ENCODE measurements around the gene PUSL1.
A peak's percentile ranks its signal among the peaks of the same experiment; 100 is the strongest.

PUSL1 gene

DNA sequence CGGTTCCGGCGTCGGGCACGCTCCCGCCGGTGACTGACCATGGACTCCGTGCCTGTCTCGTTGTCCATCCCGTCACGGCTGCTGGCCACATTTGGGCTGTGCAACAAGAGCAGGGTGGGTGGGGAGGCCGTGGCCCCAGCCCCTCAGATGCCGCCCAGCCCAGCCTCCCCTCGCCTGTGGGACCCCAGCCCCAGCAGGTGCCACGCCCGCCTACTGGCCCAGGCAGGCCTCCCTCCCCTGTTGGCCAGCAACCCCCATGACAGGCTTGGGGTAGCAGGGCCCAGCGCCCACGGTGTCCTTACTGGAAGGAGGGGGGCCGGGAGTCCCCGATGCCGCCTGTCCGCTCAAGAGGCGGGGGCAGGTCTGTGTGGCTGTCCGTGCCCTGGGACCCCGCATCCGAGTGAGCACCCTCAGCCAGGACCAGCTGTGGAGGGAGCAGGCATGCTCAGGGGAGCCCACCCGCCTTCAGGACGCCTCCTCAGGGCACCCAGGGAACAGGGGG lies 33.7 kb downstream of the PUSL1 start:
- DNase-seq = no peak

DNA sequence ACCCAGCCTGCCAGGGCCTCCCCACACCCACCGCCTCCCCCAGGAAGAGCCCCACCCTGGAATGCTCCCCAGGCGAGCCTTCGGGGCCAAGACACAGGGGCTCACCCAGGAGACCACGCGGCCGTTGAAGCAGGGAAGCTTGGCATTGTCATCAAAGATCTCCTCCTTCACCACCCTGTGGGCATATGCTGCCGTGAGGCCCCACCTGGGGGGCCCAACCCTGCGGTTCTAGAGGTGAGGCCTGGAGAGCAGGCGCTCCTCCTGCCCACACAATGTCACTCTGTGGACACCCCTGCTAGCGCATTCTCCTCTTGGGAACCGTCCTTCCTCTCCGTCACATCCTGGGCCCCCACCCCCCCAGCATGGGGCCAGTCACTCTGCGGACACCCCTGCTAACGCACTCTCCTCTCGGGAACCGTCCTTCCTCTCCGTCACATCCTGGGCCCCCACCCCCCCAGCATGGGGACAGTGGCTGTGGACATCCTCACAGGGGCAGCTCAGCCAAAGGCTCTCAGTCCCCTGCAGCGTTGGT lies 34.3 kb downstream of the PUSL1 start:
- DNase-seq = no peak

DNA sequence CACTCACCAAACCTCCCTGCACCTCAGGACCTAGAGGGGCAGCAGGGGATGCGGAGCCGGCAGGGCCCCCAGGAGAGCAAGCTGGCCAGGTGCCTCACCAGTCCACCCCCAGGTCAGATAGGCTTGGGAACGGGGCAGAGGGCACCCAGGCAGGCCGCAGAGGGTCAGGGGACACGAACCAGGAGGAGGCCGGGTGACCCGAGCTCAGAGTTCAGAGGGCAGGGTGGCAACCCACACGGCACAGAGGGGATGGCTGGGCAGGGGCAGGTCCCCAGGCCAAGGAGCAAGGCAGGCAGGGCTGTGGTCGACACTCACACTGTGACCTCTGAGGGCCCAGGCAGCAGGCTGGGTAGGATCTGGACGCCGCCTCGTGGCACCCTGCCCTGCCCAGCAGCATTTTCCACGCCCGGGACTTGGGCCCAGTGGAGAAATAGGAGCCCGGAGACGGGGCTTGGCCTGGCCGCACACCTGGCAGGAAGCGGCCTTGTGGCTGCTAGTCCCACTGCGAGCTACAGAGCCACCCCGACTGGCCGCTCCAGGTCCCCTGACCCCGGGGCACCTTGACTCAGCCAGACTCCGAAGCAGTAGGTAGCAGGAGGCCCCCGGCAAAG lies 35.5 kb downstream of the PUSL1 start:
- DNase-seq = no peak

DNA sequence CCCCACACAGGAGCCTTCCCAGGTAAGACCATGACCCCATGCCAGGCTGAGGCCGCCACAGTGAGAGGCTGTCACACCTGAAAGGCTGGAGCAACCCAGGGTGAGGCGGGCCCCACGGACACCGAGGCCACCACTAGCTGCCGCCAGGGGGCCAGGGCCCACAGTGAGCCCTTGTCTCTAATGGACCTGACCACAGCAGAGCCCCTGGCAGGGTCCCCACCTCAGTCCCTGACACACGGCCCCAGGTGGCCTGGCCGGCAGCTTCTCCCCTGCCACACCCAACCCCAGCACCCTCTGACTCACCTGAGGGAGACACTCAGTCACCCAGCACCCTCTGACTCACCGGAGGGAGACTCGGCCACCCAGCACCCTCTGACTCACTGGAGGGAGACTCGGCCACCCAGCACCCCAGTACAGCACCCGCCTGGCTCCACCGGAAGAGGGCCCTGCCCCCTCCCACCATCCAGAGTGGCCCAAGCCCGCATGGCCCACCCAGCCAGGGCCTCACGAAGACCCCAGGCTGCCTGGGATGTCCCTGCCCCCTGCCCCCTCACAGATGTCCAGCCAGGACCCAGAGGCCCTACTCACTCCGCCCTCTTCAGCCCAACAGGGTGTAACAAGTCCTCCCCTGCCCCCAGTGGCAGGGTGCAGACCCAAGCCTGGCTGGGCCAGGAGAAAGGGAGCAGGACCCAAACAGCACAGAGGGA lies 36.4 kb downstream of the PUSL1 start:
- no peak for DNase-seq

DNA sequence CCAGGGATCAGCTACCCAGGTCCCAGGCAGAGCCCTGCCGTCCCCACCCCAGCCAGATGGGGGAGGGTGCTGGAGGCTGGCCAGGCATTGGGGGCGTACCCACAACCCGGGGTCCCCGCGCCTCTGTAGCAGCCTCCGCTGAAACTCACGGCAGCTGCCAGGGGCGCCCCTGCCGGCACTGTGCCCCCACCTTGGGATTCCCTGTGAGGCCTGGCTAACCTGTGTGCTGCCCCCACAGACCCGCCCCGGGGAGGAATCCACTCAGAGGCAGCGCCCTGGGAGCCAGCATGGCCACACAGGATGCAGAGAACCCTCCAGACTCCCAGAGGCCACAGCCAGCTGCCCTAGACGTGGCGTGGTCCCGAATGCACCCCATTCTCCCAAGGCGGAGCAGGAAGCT lies 37.0 kb downstream of the PUSL1 start:
- no peak for DNase-seq

DNA sequence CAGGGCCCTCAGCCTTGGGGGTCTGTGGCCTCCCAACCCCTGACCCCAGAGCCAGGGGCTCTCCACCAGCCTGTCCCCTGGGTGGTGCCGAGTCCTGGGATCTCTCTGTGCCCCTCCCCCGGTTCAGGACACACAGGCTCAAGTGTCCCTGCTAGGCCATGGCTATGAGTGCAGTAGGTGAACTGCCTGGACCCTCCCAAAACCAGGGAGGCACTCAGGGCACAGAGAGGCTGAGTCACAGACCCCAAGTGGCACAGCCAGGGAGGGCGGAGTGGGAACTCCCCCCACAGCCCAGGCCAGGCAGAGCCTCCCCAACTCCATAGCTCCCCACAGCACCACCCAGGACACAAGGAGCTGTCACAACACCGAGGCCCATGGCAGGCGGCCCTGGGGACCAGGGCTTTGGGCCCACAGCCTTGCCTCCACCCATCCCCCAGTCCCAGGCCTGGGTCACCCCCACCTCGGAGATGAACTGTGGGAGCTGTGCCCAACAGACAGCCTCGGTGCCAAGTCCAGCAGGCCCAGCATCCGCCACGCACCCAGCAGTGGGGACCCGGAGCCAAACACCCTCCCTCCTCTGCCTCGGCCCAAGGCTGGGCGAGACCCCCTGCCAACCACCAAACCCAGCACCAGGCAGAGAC lies 37.6 kb downstream of the PUSL1 start:
- no peak for DNase-seq

DNA sequence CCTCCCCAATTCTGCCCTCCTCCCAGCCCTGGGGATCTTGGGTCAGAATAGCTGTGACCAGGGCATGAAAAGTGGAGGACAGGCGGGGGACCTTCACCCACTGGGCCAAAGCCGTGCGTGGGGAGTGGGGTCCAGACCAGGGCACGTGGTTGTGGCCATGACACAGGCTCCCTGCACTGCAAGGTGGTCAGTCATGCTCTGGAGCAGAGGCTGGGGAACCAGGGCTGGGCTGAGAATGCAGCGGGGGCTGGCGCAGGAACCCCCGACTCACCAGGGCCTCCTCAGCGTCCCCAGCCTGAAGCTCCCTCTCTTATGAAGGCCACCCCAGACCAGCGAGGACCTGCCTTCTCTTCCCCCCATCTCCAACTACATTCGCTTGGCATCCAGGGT lies 38.1 kb downstream of the PUSL1 start:
- DNase-seq = no peak

DNA sequence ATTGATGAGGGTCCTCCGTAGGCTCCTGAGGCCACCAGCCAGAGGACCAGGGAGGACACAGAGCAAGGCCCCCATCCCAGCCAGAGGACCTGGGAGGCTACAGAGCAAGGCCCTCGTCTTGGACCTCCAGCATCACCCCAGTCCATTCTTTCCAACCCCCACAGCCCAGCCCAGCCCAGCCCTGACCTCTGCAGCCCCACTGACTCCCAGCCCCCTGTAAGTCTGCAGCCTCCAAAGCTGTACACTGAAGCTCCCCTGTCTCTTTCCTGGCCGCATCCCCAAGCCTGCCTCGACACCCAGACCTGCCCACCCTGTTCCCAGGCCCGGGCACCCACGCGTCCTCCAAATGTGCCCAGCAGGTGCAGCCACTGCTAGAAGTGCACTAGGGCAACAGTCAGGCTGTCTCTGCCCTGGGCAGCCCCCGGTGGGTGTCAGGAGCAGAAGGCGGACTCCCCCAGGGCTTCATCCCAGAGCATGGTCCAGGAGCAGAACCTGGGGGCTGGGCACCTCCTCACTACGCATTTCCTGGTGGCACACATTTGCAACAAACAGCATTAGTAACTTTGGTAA lies 38.7 kb downstream of the PUSL1 start:
- no peak for DNase-seq

DNA sequence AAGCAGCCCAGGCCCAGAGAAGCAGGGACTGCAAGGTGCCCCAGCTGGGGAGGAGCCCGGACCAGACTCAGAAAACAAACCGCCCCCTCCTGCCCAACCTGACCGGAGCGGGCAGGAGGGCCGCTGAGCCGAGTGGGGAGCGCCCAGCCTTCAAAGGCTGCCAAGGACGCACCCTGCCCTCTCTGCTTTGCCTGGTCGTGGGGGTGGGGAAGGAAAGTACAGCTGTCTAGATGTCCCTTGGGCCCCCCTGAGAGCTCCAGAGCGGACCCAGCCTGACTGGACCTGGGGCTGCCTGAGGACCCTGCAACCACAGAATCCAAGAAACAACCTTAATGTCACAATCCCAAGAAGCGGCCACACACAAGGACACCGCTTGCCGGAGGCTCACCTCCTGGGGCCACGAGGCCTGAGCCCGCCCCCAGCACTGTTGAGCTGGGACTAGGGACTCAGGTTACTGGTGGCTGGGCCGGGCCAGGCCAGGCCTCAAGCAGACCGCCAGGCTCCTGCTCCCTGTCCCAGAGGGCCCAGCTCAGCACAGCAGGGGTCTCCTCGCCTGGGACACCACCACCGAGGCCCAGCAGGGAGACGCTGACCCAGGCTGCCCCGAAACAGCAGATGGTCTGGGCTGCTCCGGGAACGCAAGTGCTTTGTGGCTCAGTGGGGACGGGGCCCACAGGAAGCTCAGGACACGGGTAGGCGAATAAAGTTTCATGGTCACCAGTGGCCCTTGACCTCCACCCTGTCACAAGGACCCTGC lies 39.4 kb downstream of the PUSL1 start:
- no peak for DNase-seq

DNA sequence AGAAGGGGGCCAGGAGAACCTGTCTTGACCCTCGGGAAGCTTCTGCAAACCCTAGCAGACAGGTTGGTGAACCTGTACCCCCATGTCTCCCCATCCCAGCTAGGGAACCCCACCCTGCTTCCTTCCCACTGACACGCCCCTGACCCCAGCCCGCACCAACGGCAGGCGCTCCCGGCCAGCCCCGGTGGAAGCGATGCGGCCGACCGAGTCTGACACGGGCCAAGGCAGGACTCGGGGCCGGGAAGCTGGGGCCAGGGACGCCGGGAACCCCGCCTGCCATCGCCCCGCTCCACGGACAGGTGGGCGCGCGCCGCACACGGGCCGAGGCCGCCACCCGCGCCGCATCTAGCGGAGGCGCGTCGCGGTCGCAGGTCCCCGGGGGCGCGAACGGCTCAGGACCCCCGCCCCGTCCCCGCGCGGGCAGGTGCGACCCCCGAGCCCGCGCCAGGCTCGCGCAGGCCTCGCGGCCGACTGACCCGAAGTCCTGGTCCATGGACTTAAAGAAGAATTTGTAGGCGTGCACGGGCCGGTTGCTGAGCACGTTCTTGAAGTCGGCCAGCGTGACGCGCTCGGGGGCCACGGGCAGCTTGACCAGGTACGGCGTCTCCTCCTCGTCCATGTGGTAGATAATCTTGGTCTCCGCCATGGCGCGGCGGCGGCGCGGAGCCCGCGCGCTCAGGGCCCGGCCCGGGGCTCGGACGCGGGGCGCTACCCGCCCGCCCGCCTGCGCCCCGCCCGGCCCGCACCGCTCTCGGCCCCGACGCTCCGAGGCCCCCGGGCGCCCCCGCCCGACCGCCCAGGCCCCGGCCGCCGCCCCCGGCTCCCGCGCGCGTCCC lies 40.2 kb downstream of the PUSL1 start:
- no peak for DNase-seq

DNA sequence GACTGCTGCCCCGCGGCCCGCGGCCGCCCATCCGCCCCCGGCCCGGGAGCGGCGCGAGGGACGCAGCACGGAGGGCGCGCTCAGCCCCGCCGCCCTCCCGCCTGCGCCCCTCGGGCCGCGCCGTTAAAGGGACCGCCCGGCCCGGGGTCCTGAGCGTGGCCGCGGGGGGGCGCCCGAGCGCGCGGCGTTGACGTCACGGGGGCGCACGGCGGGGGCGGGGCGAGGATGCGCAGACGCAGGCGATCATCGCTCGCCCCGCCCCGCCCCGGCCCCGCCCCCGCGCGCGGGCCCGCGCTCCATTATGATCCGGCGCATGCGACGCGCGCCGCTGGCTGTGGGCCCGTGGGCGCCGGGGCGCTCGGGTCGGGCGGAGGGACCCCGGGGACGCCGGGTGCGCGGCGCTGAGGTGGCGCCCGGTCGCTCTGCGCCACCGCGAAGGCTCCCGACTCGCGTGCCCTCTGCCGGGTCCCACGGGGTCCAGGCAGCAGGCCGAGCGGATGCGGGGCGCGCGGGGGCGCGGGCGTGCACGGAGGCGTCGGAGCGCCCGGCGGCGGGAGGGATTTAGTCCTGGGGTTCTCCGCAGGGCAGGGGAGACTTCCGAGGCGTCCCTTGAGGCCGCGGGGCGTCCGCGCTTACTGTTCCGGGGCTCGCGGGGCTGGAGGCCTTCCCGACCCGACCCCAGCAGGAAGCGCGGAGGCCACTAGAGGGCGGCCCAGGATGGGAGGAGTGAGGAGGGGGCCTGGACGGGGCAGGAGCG lies 41.0 kb downstream of the PUSL1 start, which contains the start of gene DVL1:
Gene DVL1, minus strand, starts transcription at position 163 of the 757 bp plus-strand sequence. CDS start 353 bp downstream, outside the sequence.
- peak; percentile 32 for DNase-seq

DNA sequence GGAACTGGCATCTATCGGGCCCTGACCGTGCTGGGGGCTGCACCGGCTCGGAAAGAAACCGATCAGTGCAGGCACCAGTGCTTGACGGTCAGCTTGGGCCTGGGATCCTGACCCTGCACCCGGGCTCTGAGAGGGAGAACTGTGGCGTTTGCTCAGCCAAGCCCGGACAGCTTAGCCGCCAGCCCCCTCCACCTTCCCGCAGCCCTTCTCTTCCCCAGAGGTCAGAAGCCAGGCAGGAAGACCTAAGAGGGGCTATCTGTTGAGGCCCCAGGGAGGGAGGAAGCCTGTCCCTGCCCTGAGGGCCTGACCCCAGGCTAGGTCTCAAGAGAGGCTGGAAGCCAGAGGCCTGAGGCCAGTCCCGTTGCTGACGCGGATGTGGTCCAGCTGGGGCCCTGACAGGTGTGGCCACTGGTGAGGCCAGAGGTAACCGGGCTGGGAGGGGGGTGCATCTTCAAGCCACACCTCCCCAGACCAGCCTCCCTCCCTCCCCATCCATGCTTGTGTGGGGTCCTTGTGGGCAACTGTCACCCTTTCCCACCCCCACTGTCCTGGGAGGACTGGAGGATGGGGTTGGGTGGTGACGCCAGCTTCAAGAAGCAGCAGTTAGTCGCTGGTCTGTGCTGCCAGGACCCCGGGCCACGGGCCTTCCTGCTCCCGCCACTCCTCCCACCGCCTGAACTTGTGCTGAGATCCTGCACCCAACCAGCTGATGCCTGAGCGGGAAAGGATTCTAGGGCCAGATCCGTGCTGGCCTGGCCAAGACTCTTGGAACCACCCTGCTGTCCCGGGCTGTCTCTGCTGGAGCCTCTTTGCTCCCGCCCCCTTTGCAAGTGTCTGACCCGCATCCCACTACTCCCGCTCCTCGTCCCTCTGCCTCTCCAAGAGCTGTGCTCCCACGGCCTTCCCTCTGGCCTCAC lies 43.4 kb downstream of the PUSL1 start:
- no peak for DNase-seq

DNA sequence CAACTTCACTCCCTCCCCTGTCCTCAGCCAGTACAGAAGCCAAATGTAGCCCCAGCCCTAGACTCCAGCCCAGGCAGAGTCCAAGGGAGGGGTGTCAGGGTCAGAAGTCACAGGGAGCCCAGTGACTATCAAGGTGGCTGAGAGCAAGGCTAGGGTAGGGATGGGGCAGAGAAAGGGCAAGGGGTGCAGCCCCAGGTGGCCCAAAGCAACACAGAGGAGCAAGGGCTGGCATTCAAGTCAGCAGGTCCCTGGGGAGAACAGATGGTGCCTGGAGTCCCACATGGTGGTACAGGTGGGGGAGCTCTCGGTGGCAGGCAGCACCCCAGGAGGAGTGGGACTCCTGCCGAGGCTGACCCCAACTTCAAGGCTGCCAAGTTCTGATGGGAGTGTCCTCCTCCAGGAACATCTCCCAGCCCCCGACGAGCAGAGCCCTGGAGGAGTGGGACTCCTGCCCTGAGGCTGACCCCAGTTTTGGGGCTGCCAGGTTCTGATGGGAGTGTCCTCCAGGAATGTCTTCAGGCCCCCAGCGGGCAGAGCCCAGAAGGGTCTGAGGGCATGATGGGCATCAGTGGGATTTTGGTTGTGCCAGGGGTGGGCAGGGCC lies 44.5 kb downstream of the PUSL1 start:
- DNase-seq = no peak

DNA sequence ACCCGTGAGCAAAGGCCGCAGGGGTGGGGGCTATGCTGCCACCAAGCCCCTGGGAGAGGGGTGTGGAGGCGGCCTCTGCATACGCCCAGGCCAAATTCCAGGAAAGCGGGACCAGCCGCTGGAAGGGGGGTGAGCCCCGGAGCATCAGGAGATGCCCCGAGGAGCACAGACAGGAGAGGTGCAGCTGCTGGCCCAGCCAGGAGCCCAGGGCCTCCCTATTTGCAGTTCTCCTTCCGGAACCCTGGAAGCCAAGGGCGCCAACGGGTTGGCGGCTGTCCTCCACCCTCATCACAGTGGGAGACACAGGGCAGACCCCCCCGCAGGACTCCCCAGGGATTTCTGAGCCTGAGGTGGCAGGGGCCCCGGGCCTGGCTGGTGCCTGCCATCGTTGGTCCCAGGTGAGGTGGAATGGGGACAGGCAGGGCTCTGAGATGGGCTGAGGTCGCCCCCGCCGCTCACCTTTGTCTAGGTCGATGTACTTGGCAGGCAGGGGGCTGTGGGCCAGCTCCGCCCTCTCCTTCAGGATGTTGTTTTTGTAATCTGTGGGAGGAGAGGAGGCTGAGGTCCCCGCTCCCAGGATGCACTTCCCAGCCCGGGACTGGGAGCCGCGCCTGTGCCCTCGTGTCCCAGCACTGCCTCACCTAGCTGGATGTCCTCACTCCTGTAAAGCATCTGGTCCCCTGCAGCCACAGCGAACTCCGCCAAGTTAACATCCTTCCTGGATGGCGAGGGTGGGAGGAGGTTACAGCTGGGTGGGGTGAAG lies 45.2 kb downstream of the PUSL1 start:
- no peak for DNase-seq

DNA sequence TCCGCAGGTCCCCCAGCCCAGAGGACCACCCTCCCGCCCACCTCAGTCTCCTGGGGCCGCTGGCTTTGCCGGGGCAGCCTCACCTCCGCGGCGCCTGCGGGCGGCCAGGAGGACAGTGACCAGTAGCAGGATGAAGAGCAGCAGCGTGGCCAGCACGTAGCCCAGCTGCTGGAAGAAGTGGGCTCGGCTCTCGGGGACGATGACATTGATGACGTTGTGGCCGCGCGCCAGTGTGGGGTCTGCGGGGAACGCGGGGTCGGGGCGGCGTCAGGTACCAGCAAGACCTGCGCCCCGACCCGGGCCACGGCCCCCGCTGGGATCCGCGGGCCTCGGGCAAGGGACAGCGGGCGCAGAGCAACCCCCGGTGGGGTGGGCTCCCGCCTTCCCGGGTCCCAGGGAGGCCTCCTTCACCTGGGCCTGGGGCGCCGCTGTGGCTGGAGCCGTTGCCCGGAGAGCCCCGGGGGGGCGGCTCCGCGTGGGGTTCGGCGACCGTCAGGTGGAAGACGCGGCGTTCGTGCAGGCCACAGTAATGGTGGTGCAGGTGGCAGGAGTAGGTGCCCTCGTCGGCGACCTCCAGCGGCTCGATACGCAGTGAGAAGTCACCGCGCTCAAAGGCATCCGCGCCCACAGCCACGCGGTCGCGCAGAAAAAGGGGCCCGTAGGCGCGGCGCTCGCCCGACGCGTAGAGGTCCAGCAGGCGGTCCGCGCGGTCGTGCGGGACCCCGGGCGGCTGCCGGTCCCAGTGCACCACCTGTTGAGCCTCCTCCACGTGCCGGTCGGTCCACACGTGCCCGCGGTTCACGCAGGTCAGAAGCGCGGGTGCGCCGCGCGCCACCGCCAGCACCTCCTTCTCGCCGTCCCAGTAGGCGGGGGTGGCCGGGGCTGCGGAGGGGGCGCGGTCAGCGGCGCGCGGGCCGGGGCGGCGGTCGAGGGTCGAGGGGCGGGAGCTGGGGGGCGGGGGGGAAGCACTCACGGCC lies 46.2 kb downstream of the PUSL1 start:
- DNase-seq = no peak

DNA sequence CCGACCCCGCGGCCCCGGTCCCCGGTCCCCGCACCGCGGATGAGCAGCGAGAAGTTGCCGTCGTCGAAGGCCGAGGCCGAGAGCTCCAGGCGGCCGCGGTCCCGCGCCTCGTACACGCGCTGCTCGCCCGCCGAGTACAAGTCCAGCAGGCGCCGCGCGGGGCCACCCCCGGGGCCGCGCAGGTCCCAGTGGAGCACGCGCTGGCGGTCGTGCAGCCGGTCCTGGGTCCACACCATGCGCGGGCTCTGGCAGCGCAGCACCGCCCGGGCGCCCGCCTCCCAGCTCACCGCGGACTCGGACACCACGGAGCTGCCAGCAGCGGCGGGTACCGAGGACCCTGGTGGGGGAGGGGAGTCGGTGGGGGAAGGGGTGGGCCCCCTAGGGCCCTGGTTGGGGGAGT lies 47.0 kb downstream of the PUSL1 start:
- DNase-seq = no peak

DNA sequence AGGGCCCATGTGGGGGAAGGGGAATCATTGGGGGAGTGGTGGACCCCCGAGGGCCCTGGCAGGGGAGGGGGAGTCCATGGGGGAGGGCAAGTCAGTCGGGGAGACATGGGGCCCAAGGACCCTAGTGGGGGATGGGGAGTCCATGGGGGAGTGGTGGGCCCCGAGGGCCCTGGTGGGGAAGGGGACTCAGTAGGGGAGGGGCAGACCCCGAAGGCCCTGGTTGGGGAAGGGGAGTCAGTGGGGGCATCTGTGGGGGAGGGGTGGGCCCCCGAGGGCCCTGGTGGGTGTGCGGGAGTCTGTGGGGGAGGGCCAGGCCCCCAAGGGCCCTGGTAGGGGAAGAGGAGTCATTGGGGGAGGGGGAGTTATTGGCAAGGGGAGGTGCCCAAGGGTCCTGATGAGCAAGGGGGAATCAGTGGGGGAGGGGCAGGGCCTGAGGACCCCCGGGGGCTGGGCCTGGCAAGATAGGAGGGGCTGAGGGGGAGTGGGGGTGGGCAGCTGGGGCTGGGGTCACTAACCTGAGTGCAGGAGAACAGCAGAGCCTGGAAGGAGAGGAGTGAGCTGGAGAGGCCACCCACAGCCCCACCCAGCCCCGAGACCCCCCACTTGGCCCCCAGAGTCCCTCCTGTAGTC lies 47.9 kb downstream of the PUSL1 start:
- DNase-seq = no peak

Data from NCI-H774 (cell line).